MM.1S (cell line): ENCODE data around the gene PTPN13.

Experiments used
- CTCF ChIP-seq: fragments of 300-600 bp; sonication (generic); IDR thresholded peaks from 2 replicates; pipeline ENCODE4 v1.5.1; 2016; ENCODE audit warnings: antibody characterized with exemption, low read length, mixed read lengths
- EZH2 ChIP-seq: fragments of 300-600 bp; sonication (generic); optimal IDR thresholded peaks from 2 replicates; pipeline ENCODE3; 2017; ENCODE audit warnings: low read depth, mild to moderate bottlenecking, antibody characterized with exemption, low read length, mixed read lengths
- EZH2phosphoT487 ChIP-seq: fragments of 300-600 bp; sonication (generic); IDR thresholded peaks from 2 replicates; pipeline ENCODE4 v1.6.1; 2018; ENCODE audit warnings: antibody characterized with exemption, low read length

- peak; percentile 58 for TF ChIP-seq CTCF
- TF ChIP-seq EZH2phosphoT487 = no peak
- TF ChIP-seq EZH2 = no peak
Observed at GRCh38 chr4:86653237-86653865, 59.2 kb downstream of the PTPN13 start.
